Caki2 (cell line): ENCODE data around the gene PRDX4. TPM values are rescaled to one million over a fixed set of nuclear protein-coding genes. Genes with fewer than 3 reads are reported as not detected.

Source experiments
- total RNA-seq: library from RNA; depleted of rRNA; stranded (reverse); fragments of >200 nt; shearing (Covaris generic); gene quantifications from 2 replicates; pipeline ENCODE4 v1.2.3, GENCODE V29; 2014; ENCODE audit warnings: low replicate concordance; rRNA removed

The PRDX4 gene
- total RNA-seq, 1 experiment from 2014 or later, result 359 TPM

Other genes starting within 250 kb of the PRDX4 start
- gene ACOT9, start 75.8 kb downstream of the PRDX4 start, total RNA-seq, result 46.0 and 49.0 TPM in 2 replicates
- 34.3 and 49.8 TPM in 2 replicates for gene SAT1, start 115.7 kb downstream of the PRDX4 start, total RNA-seq
- 21.3 and 24.8 TPM in 2 replicates for gene APOO, start 240.4 kb downstream of the PRDX4 start, total RNA-seq
- gene CXorf58, start 240.5 kb downstream of the PRDX4 start, total RNA-seq, result not detected in 2 replicates